LNCAP (cell line): ENCODE measurements around the gene PIGQ.

ENCODE experiments used
- TF ChIP-seq, protein P1 (sequence below): fragments of 450-650 bp; IDR thresholded peaks from 2 replicates; pipeline ENCODE4 v1.5.1; 2017; ENCODE audit warnings: mild to moderate bottlenecking

PIGQ gene

DNA sequence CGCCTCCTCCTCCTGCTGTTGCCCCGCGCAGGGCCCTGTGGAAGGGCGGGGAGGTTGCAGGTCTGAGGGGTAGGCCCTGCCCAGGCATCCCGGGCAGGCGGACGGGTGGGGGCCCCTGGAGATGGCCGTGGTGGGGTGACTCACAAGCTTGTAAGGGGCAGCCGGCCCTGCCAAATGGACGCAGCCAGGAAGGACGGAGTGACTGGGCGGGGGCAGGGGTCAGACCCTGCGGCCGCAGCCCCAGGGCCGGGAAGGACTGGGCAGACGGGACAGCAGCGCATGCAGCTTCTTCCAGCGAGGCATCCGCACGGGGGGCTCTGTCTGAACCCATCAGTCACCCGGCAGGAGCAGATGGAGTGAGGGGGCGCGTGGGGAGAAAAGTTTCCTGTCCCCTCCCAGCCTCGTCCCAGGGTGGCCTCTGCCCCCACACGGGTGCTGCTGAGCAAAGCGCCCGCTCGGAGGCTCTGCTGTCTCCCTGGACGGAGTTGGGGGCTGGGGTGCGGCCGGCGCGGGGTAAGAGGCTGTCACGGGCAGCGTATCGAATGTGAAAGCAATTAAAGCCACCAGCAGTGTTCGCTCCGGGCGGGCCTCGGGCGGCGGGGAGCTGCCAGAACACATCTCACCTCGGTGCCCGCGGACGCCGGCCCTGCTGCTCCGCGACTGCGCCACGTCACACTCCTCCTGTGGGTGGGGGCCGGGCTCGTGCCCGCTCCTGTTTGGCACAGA lies 15.0 kb upstream of the PIGQ start:
- TF ChIP-seq, protein P1, sequence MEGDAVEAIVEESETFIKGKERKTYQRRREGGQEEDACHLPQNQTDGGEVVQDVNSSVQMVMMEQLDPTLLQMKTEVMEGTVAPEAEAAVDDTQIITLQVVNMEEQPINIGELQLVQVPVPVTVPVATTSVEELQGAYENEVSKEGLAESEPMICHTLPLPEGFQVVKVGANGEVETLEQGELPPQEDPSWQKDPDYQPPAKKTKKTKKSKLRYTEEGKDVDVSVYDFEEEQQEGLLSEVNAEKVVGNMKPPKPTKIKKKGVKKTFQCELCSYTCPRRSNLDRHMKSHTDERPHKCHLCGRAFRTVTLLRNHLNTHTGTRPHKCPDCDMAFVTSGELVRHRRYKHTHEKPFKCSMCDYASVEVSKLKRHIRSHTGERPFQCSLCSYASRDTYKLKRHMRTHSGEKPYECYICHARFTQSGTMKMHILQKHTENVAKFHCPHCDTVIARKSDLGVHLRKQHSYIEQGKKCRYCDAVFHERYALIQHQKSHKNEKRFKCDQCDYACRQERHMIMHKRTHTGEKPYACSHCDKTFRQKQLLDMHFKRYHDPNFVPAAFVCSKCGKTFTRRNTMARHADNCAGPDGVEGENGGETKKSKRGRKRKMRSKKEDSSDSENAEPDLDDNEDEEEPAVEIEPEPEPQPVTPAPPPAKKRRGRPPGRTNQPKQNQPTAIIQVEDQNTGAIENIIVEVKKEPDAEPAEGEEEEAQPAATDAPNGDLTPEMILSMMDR, result no peak

DNA sequence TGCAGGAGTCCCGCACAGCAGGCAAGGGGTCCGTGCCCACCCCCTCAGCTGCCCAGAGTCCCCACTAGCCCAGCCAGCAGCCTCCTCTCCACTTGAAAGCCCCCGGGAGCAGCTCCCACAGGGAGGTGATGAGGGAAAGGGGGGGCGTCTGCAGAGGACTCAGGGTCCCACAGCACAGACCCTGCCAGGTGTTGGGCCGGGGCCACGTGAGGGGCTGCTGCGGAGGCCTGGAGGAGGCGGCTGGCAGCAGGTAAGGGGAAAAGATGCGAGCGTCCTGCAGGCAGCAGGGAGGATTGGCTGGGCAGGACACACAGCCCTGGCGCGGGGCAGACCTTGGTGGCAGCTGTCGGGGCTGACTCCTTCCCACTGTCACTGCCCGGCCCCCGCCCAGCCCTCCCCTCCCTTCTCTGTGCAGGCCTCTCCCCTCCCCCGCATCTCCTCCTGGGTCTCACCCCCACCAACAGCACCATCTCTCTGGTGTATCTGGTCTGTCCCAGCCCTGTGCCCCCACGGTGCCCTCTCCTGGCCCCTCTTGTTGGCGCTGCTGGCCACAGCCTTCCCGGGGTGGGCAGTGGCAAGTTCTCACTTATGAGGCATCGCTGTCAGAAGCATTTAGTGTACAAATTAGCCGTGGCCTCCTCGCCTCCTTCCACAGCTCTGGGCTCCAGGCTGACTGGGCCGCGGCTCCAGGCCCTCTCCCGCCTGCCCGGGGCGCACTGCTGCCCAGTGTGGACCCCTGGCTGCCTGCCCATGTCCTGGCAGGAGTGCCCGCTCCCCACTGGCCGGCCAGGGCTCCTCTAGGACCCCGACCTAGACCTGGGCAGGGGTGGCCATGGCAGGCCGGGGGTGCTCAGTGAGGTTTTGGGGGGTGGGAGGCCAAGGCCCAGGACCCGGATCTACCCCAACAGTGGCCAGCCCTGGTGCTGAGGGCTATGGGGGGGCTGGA lies 14.0 kb upstream of the PIGQ start:
- TF ChIP-seq, protein P1, result no peak

DNA sequence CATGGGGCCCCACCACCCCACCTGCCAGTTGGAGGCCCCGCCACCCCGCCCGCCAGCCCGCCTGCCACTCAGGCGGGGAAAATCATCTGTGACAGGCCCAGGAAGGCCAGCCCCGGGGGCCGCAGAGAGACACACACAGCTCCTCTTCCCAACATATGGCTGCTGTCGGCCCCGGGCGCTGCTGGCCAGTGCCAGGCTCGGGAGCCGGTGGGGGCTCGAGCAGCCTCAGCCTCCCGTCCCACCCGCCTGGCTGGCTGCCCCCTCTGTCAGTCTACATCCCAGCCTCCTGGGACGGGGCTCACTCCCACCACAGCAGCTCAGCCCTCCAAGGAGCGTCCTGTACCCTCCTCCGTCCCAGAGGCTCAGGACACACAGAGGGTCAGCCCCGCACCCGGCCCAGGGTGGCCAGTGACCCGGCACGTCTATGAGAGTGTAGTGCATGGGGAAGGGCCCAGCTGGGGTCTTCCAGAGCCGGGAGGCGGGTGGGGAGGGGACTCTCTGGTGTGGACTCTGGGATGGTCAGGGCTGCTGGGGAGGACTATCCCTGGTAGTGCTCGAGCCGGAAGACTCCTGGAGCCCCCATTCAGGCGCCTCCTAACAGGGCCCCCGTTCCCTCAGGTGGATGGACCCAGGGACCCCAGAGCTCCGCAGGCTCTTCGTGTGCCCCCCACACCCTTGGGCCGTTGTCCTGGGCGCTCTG lies 13.1 kb upstream of the PIGQ start:
- TF ChIP-seq, protein P1, result no peak

DNA sequence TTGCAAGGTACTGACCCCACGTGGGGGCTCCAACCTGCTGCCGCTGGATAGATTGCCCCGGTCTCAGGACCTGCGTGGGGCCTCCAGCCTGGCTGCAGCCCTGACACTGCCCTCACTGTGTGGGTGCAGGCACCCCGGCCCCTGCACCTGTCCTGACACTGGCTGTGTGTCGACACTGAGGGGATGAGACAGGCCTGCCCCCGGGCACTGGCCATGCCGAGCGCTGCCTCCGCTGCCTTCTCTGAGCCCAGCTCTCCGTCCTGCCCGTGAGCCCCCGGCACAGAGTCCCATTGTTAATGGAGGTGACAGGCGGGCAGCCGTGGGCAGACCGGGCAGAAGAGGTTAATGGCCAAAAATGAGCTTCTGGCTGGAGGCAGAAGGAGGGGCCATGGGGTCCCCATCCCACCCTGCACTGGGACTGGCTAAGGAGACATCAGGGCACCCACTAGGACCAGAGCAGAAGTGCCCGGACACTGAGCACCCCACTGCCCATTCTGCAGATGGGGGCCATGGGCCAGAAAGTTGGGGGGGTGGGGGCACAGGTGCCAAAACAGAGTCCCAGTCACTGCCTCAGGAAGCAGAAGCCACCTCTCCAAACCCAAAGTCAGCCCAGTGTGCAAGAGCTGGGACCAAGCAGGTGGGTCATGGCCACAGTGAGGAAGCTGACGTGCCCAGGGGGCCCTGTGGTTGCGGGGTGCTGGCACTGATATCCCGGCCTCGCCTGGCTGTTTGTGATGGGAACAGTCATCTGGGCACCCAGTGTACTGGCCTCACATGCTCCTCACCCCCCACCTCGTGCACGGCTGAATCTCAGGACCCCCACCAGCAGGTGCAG lies 12.1 kb upstream of the PIGQ start:
- TF ChIP-seq, protein P1, result no peak

DNA sequence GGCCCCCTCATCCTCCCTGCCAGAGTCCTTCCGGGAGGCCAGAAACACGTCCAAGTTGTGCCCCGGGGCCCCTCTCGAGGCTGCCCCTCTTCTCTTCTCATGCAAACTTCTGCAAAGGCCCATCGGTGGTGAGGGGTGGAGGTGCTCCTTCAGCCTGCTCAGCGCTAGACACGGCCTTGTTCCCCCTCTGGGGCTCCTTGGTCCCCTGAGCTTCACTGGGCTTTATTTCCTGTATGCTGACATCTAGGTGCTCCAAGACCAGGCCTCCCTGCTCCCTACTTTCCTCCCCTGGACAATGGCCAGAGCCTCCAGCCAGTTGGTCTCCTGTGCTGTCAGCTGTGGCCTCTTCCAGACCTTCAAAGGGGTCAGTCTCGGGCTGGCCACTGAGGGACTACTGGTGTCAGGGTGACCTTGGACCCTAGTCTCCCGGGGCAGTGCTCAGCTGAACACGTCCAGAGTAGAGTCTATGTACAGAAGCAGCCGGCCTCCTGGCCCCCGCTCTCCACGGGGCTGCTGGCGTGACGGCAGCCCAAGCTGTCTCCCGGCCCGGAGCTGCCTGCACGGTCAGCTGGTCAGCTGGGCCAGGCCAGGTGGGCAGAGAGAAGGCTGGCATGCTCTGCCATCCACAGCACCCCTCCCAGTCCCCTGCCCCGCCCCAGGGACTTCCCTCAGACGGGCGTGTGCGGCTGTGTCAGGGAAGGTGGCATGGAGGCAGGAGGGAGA lies 11.3 kb upstream of the PIGQ start:
- TF ChIP-seq, protein P1, result no peak

DNA sequence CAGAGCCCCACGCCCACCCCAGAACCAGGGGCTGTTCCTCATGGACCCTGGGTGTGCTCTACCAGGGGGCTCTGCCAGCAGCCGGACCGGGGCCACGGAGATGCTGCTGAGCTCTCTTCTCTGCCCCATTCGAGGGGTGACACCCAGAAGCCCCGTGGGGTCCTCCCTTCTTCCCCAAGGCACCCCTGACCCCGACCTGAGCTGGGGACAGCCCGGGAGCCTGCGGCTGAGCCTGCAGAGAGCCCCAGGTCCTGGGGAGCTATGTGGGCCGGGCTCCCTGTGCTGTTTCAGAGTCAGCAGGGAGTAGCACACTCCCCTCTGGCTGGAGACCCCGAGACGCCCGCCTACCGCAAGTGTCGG lies 10.8 kb upstream of the PIGQ start:
- TF ChIP-seq, protein P1, result no peak
